ENCODE data around the gene HYPK. TPM values are rescaled to one million over a fixed set of nuclear protein-coding genes. Genes with fewer than 3 reads are reported as not detected.
A peak's percentile ranks its signal among the peaks of the same experiment; 100 is the strongest.
"Not testable (repeated sequence)": the region's sequence is repeated elsewhere in the genome, so short reads cannot be mapped to it uniquely, and the experiment has no call there.

The HYPK gene
- total RNA-seq, 1 donor from 2014 or later: 23.6 TPM

DNA sequence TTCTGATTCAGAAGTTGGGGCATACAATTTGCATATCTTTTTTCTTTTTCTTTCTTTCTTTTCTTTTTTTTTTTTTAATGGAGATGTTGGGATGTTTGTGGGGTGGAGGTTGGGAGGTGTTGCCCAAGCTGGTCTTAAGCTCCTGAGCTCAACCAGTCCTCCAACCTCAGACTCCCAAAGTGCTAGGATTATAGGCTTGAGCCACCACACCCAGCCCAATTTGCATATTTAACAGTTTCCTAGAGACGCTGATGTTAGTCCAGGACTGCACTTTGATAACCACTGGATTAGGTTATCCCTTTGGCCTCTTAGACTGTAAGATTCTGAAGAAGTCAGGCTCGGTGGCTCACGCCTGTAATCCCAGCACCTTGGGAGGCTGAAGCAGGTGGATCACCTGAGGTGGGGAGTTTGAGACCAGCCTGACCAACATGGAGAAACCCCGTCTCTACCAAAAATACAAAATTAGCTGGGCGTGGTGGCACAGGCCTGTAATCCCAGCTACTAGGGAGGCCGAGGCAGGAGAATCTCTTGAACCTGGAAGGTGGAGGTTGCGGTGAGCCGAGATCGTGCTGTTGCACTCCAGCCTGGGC is 29.6 kb downstream of the HYPK start:
- Mint-ChIP-seq H3K36me3 (ENCODE audit: low read depth) (peaks cover 61% of the 10 kb centered on the region), H3K4me1 (ENCODE audit: low read depth) (peaks cover 29% of the 10 kb centered on the region), H3K27ac (peak overlapping the region; percentile 78), H3K4me3 (ENCODE audit: low read depth) (peak overlapping the region; percentile 92)
- intact Hi-C loops (cut with micrococcal nuclease): loop anchor here (10.0 kb wide), 2 partner anchors 705 to 895 kb away; partner anchors contain the start of gene EIF3J
- not testable (repeated sequence) for H3K9me3 Mint-ChIP-seq; DNase-seq (ENCODE audit: low spot score); H3K27me3 Mint-ChIP-seq (ENCODE audit: low read depth)

GRCh38 chr15:43830691-43831275 is 30.4 kb downstream of the HYPK start:
- H3K27me3 Mint-ChIP-seq (ENCODE audit: low read depth); DNase-seq (ENCODE audit: low spot score); H3K27ac Mint-ChIP-seq; intact Hi-C loops (cut with micrococcal nuclease); H3K9me3 Mint-ChIP-seq: not testable (repeated sequence)
- peaks cover 66% of the 10 kb centered on the region for H3K36me3 Mint-ChIP-seq (ENCODE audit: low read depth)
- peaks cover 27% of the 10 kb centered on the region for H3K4me1 Mint-ChIP-seq (ENCODE audit: low read depth)
- peak overlapping the region; percentile 1 for H3K4me3 Mint-ChIP-seq (ENCODE audit: low read depth)

- intact Hi-C loops (cut with micrococcal nuclease); H3K9me3 Mint-ChIP-seq; DNase-seq (ENCODE audit: low spot score); H3K27me3 Mint-ChIP-seq (ENCODE audit: low read depth): not testable (repeated sequence)
- Mint-ChIP-seq H3K27ac (peak overlapping the region; percentile 56), H3K4me1 (ENCODE audit: low read depth) (peaks cover 29% of the 10 kb centered on the region), H3K4me3 (ENCODE audit: low read depth) (peak overlapping the region; percentile 57), H3K36me3 (ENCODE audit: low read depth) (peaks cover 74% of the 10 kb centered on the region)
These were observed 31.2 kb downstream of the HYPK start for GRCh38 chr15:43831519-43832052.

- DNase-seq (ENCODE audit: low spot score); H3K27me3 Mint-ChIP-seq (ENCODE audit: low read depth); intact Hi-C loops (cut with micrococcal nuclease); H3K27ac Mint-ChIP-seq; H3K9me3 Mint-ChIP-seq: not testable (repeated sequence)
- H3K4me3 Mint-ChIP-seq (ENCODE audit: low read depth): peak overlapping the region; percentile 57
- H3K4me1 Mint-ChIP-seq (ENCODE audit: low read depth): peaks cover 31% of the 10 kb centered on the region
- H3K36me3 Mint-ChIP-seq (ENCODE audit: low read depth): peaks cover 73% of the 10 kb centered on the region
These were observed 32.1 kb downstream of the HYPK start for GRCh38 chr15:43832485-43832884.

- Mint-ChIP-seq H3K9me3 (no peaks in the 10 kb centered on the region), H3K36me3 (ENCODE audit: low read depth) (peaks cover 56% of the 10 kb centered on the region), H3K4me1 (ENCODE audit: low read depth) (peaks cover 1% of the 10 kb centered on the region), H3K27ac (no peak overlapping the region), H3K27me3 (ENCODE audit: low read depth) (no peaks in the 10 kb centered on the region), H3K4me3 (ENCODE audit: low read depth) (no peak overlapping the region)
- no peak for DNase-seq (ENCODE audit: low spot score)
- intact Hi-C loops (cut with micrococcal nuclease): no loop called here
These were observed 45.0 kb downstream of the HYPK start for GRCh38 chr15:43845421-43845820.

DNA sequence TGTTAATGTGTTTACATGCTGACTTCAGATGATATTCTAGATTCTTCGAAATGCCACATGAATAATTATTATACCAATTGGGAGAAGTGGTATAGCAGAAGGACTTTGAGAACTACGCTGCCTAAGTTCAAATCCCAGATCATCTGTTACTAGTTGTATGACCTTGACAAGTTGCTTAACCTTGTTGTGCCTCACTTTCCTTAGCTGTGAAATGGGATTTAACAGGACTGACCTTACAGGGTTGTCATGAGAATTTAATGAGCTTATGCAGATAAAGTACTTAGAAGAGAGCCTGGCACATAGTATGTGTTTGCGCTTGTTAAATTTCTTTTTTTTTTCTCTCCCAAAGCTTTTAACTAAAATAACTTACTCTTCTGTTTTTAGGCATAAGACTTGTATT is 50.9 kb downstream of the HYPK start:
- Mint-ChIP-seq H3K4me3 (ENCODE audit: low read depth) (no peak overlapping the region), H3K27me3 (ENCODE audit: low read depth) (no peaks in the 10 kb centered on the region), H3K27ac (no peak overlapping the region), H3K9me3 (no peaks in the 10 kb centered on the region), H3K4me1 (ENCODE audit: low read depth) (no peaks in the 10 kb centered on the region), H3K36me3 (ENCODE audit: low read depth) (peaks cover 63% of the 10 kb centered on the region)
- intact Hi-C loops (cut with micrococcal nuclease): no loop called here
- DNase-seq (ENCODE audit: low spot score): no peak

GRCh38 chr15:43852607-43853006 is 52.2 kb downstream of the HYPK start:
- DNase-seq (ENCODE audit: low spot score): no peak
- Mint-ChIP-seq H3K27ac (no peak overlapping the region), H3K4me1 (ENCODE audit: low read depth) (no peaks in the 10 kb centered on the region)

More at GRCh38 chr15:43852607-43853006, 52.2 kb downstream of the HYPK start:
- intact Hi-C loops (cut with micrococcal nuclease): no loop called here
- no peaks in the 10 kb centered on the region for H3K9me3 Mint-ChIP-seq
- H3K27me3 Mint-ChIP-seq (ENCODE audit: low read depth): no peaks in the 10 kb centered on the region
- H3K4me3 Mint-ChIP-seq (ENCODE audit: low read depth): no peak overlapping the region
- peaks cover 69% of the 10 kb centered on the region for H3K36me3 Mint-ChIP-seq (ENCODE audit: low read depth)

Other genes starting within 250 kb of the HYPK start
- 62.4 and 71.6 TPM in 2 replicates for gene PPIP5K1, start 210.4 kb upstream of the HYPK start, total RNA-seq
- 0.32 and 0.53 TPM in 2 replicates for gene CKMT1B, start 206.6 kb upstream of the HYPK start, total RNA-seq
- 0.30 and 0.55 TPM in 2 replicates for gene STRC, start 181.8 kb upstream of the HYPK start, total RNA-seq
- 8.3 and 9.8 TPM in 2 replicates for gene CATSPER2, start 151.8 kb upstream of the HYPK start, total RNA-seq
- gene CKMT1A, start 106.7 kb upstream of the HYPK start, total RNA-seq: 0.11 and 0.48 TPM in 2 replicates
- gene PDIA3, start 54.2 kb upstream of the HYPK start, total RNA-seq: 370 and 384 TPM in 2 replicates
- gene ELL3, start 23.6 kb upstream of the HYPK start, total RNA-seq: 1.0 and 1.3 TPM in 2 replicates
- 580 and 598 TPM in 2 replicates for gene SERF2, start 8.3 kb upstream of the HYPK start, total RNA-seq
- gene SERINC4, start 379 bp upstream of the HYPK start, total RNA-seq: 0.28 and 0.57 TPM in 2 replicates
- gene MFAP1, start 24.1 kb downstream of the HYPK start, total RNA-seq: 43.7 and 44.3 TPM in 2 replicates
- 67.8 and 71.0 TPM in 2 replicates for gene WDR76, start 26.4 kb downstream of the HYPK start, total RNA-seq